CD4-positive, CD25-positive, alpha-beta regulatory T cell (primary cell): ENCODE data around the gene AK4. TPM values are rescaled to one million over a fixed set of nuclear protein-coding genes. Genes with fewer than 3 reads are reported as not detected.

Experiments used
- ATAC-seq, 2 donors: fragments of 150-1000 bp; cut with Tn5 transposase; one replicate each; pipeline ENCODE4 v1.10.0; 2021; ENCODE audit warnings: low read depth in 2 of 2, moderate number of reproducible peaks in 2 of 2, moderate library complexity in 1 of 2
- DNase-seq, 3 donors: peaks; one replicate each; pipeline versions ENCODE4 v3.0.0 to v3.0.0-alpha.2; 2012 to 2022; ENCODE audit warnings: mixed read lengths in 1 of 3
- H3K27ac ChIP-seq: one replicate; pipeline ENCODE4 v1.7.0; 2013; ENCODE audit warnings: mild to moderate bottlenecking, low read length; ENCODE audit not compliant: insufficient read depth, poor library complexity, severe bottlenecking
- H3K27me3 ChIP-seq: one replicate; pipeline ENCODE4 v1.7.0; 2013; ENCODE audit warnings: low read length; ENCODE audit not compliant: control insufficient read depth, insufficient read depth
- H3K36me3 ChIP-seq: one replicate; pipeline ENCODE4 v1.7.0; 2013; ENCODE audit warnings: mild to moderate bottlenecking, low read length, moderate library complexity; ENCODE audit not compliant: control insufficient read depth, insufficient read depth
- H3K4me1 ChIP-seq: 2 replicates; pipeline ENCODE4 v1.7.0; 2013; ENCODE audit warnings: mild to moderate bottlenecking, low read length; ENCODE audit not compliant: insufficient read depth, control insufficient read depth, poor library complexity, severe bottlenecking
- H3K4me3 ChIP-seq: one replicate; pipeline ENCODE4 v1.7.0; 2013; ENCODE audit warnings: low read depth, mild to moderate bottlenecking, low read length, moderate library complexity
- H3K9me3 ChIP-seq, 2 experiments: 1 replicate in 1 of 2; 2 replicates in 1 of 2; pipeline ENCODE4 v1.7.0; 2013; ENCODE audit warnings: low read length in 2 of 2, mild to moderate bottlenecking in 1 of 2, moderate library complexity in 1 of 2; ENCODE audit not compliant: control insufficient read depth in 2 of 2
- H3K27ac Mint-ChIP-seq, 3 donors: one replicate each; pipeline ENCODE4 v1.8.0; 2020 to 2022; ENCODE audit warnings: mild to moderate bottlenecking in 3 of 3, mixed read lengths in 3 of 3, moderate library complexity in 2 of 3
- H3K27me3 Mint-ChIP-seq: one replicate; pipeline ENCODE4 v1.8.0; 2022; ENCODE audit warnings: mild to moderate bottlenecking, mixed read lengths
- H3K36me3 Mint-ChIP-seq: one replicate; pipeline ENCODE4 v1.8.0; 2020; ENCODE audit warnings: mixed read lengths
- H3K4me1 Mint-ChIP-seq, 4 donors: one replicate each; pipeline ENCODE4 v1.8.0; 2020 to 2022; ENCODE audit warnings: mixed read lengths in 4 of 4, mild to moderate bottlenecking in 1 of 4
- H3K4me3 Mint-ChIP-seq, 4 donors: one replicate each; pipeline ENCODE4 v1.8.0; 2020 to 2022; ENCODE audit warnings: mild to moderate bottlenecking in 4 of 4, mixed read lengths in 4 of 4, moderate library complexity in 3 of 4
- H3K9me3 Mint-ChIP-seq, 7 donors: one replicate each; pipeline ENCODE4 v1.8.0; 2020 to 2022; ENCODE audit warnings: mixed read lengths in 7 of 7, mild to moderate bottlenecking in 3 of 7, moderate library complexity in 2 of 7
- polyA plus RNA-seq, 4 donors: library from polyadenylated mRNA; unstranded; fragments of 300-500 nt; fragmentation: Illumina TruSeq; gene quantifications; one replicate each; pipeline ENCODE4 v1.2.3, GENCODE V29; 2021
- total RNA-seq: library from RNA; stranded (reverse); gene quantifications from one replicate; pipeline ENCODE4 v1.2.3, GENCODE V29; 2022

Gene AK4
- total and polyA plus RNA-seq, 5 donors from 2014 or later: 0.08 to 0.56 (median 0.26) TPM; not detected in 1

DNA sequence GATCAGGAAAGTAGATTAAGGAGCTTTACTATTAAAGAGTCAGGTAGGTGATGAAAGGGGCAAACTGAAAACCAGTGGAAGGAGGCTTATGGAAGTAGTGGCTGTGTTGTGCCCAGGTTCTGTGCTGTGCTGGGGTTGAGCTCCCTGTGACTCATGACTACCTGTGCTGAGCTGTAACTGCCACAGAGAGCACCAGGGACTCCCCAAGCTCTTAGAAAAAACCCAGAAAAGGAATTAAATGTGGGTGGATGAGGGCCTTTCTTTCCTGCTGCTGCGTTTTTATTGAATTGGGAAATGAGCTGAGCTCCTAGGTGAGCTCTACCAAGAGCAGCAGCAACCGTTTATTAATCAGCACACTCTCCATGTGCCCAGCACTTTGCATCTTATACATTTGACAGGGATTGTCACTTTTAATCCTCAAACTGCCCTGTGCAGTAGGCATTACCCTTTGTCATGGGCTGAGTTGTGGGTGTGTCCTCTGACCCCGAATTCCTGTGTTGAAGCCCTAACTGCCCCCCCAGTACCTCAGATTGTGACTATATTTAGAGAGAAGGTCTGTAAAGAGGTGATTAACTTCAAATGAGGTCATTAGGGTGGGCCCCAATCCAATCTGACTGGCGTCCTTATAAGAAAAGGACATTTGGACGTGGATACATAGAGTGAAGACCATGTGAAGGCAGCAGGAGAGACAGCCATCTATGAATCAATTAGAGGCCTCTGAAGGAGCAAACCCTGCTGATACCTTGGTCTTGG is 65.4 kb downstream of the AK4 start:
- Mint-ChIP-seq H3K27me3 (peaks cover 10% of the 10 kb centered on the region), H3K4me1 (peaks cover 0 to 6% (median 2%) of the 10 kb centered on the region in 4 donors), H3K27ac (no peak overlapping the region), H3K36me3 (no peaks in the 10 kb centered on the region), H3K9me3 (peaks cover 0 to 2% (median 0%) of the 10 kb centered on the region in 7 donors), H3K4me3 (no peak overlapping the region)
- no peak for DNase-seq
- Histone ChIP-seq H3K27ac (no peak overlapping the region), H3K9me3 (no peaks in the 10 kb centered on the region), H3K27me3 (no peaks in the 10 kb centered on the region), H3K4me1 (no peaks in the 10 kb centered on the region), H3K36me3 (no peaks in the 10 kb centered on the region), H3K4me3 (no peak overlapping the region)
- no peak for ATAC-seq

DNA sequence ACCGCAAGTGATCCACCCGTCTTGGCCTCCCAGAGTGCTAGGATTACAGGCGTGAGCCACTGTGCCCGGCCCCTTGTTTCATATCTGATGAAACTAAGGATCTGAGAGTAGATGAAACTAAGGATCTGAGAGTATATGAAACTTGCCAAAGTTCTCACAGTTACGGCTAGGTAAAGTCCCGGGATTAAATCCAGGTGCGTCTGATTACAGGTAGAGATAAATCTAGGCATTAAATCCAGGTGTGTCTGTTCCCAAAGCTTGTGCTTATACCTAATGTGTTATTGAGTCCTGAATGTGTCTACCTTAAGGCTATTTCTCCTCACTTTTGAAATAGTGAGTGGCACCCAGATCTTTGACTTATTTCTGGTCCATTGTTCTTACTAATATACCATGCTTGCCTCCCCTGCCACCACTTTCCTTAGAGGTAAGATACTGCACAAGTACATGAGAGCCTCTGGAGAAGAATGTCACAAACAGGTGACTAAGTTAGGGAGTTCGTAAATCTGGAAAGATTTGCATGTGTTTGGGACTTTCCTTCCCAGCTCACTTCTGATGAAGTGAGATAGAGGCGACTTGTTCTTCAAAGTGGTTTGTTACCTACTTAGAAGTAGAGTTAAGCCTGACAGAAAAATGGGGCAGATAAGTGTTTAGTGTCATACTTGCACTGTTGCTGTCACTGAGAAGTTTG is 66.5 kb downstream of the AK4 start:
- DNase-seq: no peak
- ATAC-seq: no peak
- Mint-ChIP-seq H3K36me3 (no peaks in the 10 kb centered on the region), H3K4me1 (peaks cover 0 to 4% (median 2%) of the 10 kb centered on the region in 4 donors), H3K9me3 (peaks cover 0 to 2% (median 0%) of the 10 kb centered on the region in 7 donors), H3K27ac (no peak overlapping the region), H3K27me3 (peaks cover 10% of the 10 kb centered on the region), H3K4me3 (no peak overlapping the region)
- H3K36me3 ChIP-seq: no peaks in the 10 kb centered on the region
- H3K4me3 ChIP-seq: no peak overlapping the region
- no peaks in the 10 kb centered on the region for H3K27me3 ChIP-seq
- H3K27ac ChIP-seq: no peak overlapping the region
- H3K4me1 ChIP-seq: no peaks in the 10 kb centered on the region
- no peaks in the 10 kb centered on the region for H3K9me3 ChIP-seq

DNA sequence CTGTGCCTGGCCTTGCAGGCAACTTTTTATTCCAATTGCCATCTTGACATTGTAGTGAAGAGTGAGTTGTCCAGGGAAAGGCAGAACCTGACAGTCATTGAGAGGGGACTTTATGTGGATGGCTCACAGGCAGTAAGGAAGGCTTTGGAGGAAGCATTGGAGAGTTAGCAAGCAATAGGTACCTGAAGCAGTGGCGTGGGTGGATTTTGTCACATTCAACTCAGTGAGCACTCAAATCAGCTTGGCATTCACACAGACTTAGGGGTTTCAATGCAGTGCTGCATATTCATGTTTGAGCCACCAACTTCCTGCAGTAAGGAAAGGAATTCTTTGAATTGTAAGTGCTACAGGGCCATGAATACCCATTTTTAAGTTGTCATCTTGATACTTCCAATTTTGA is 69.0 kb downstream of the AK4 start:
- Mint-ChIP-seq H3K9me3 (peaks cover 0 to 2% (median 0%) of the 10 kb centered on the region in 7 donors), H3K27ac (peak overlapping the region in 1 of 3 donors; percentile 27), H3K4me1 (peaks cover 0 to 4% (median 2%) of the 10 kb centered on the region in 4 donors), H3K36me3 (no peaks in the 10 kb centered on the region), H3K4me3 (no peak overlapping the region), H3K27me3 (peaks cover 9% of the 10 kb centered on the region)
- no peak for ATAC-seq
- H3K4me3 ChIP-seq: no peak overlapping the region
- H3K36me3 ChIP-seq: no peaks in the 10 kb centered on the region
- H3K4me1 ChIP-seq: no peaks in the 10 kb centered on the region
- peaks cover 3% of the 10 kb centered on the region for H3K27me3 ChIP-seq
- no peak for DNase-seq
- no peak overlapping the region for H3K27ac ChIP-seq
- no peaks in the 10 kb centered on the region for H3K9me3 ChIP-seq

DNA sequence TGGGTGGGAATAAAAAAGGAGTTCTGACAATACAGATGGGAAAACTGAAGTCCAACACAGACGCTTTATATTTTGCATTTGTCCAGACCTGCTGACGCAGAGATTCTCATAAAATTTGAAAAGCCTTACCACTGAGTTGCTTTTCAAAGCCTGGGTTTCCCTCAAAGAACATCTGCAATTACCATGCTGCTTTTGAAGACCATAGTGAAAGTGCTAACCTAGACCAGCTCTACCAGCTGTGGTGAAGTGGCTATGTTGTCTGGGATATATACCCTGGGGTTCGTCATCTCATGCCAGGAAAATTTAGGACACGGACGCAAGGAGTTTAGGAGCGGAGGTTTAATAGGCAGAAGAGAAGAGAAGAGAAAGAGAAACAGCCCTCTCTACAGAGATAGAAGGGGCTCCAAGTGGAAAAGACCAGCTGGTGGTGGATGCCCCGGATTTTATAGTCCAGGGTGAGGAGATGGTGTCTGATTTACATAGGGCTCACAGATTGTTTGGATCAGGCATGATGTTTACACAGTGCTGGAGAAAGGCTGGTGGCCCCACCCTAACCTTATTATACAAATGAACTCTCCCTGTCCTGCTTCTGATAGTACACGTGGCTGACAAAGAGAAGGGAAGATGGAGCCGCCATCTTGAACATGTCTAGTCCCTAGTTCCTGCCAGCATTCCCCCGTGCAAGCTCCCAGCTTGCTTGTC is 73.8 kb downstream of the AK4 start:
- Mint-ChIP-seq H3K4me1 (no peaks in the 10 kb centered on the region), H3K9me3 (no peaks in the 10 kb centered on the region), H3K4me3 (no peak overlapping the region), H3K36me3 (no peaks in the 10 kb centered on the region), H3K27me3 (peaks cover 9% of the 10 kb centered on the region), H3K27ac (no peak overlapping the region)
- ATAC-seq (no peak), DNase-seq (no peak)
- Histone ChIP-seq H3K4me1 (no peaks in the 10 kb centered on the region), H3K27me3 (peaks cover 3% of the 10 kb centered on the region), H3K4me3 (no peak overlapping the region), H3K9me3 (no peaks in the 10 kb centered on the region), H3K27ac (no peak overlapping the region), H3K36me3 (no peaks in the 10 kb centered on the region)

DNA sequence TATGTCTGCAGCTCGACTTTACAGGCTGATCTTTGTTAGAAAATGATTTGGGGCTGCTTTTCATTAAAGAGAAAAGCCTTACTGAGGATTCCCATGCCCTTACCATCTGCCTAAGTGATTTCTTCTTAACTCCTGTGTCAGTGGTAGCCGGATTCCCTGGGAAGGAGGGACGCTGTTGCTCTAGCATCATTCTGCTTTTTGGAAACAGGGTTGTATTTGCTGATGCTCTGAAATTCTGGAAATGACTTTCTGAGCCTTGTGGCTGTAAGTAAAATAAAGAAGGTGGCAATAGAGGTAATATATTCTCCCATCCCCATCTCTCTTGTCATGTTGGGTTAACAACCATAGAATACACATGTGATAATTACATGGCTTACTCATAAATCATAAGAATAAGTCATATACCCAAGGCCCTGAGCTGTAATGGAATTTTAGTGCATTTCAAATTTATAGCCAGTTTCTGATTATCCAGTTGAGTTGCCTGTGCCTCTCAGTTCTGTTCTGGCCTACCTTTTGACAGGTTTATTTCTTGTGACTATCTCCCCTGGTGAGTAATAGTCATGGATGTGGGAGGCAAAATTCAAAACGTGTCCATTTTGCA is 74.4 kb downstream of the AK4 start:
- H3K36me3 Mint-ChIP-seq: no peaks in the 10 kb centered on the region
- H3K4me1 ChIP-seq: no peaks in the 10 kb centered on the region
- DNase-seq (no peak), ATAC-seq (no peak)
- peaks cover 9% of the 10 kb centered on the region for H3K27me3 Mint-ChIP-seq
- H3K36me3 ChIP-seq: no peaks in the 10 kb centered on the region
- no peak overlapping the region for H3K27ac ChIP-seq
- no peaks in the 10 kb centered on the region for H3K9me3 ChIP-seq
- H3K4me1 Mint-ChIP-seq: no peaks in the 10 kb centered on the region
- H3K4me3 Mint-ChIP-seq: no peak overlapping the region
- peaks cover 3% of the 10 kb centered on the region for H3K27me3 ChIP-seq
- H3K9me3 Mint-ChIP-seq: no peaks in the 10 kb centered on the region
- no peak overlapping the region for H3K4me3 ChIP-seq
- no peak overlapping the region for H3K27ac Mint-ChIP-seq

DNA sequence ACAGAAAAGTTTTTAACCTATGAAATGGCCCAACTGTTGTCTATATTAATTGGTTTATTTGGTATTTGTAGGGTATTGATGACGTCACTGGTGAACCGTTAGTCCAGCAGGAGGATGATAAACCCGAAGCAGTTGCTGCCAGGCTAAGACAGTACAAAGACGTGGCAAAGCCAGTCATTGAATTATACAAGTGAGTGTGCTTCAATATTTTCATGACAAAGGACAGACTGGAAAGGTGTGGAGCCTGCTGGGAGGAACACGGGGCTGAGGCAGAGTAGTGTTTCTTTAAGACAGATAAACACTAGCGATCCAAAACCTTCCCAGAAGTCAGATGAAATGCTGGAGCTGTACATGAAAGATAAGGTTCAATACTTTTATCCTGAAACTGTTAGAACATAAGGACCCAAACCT is 76.7 kb downstream of the AK4 start:
- H3K9me3 Mint-ChIP-seq: no peaks in the 10 kb centered on the region

DNA sequence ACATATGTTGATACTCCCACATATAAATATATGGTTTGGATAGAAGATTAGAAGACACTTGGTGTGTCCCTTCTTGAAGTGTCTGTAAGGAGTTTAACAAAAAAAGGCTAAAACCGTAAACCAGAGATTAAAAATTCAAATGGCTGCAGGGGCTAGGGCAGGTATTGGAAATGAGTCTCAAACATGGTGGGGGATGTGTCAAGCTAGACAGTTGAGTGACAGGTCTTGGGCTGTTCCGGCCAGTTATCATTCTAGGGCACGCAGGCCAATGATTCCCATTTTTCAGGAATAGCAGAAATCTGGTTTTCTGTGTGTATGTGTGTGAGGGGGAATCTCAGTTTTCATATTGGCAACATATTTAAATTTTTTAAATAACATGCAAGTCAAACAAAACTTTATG is 77.2 kb downstream of the AK4 start:
- DNase-seq: no peak

More for the DNA sequence above, 76.7 kb downstream of the AK4 start:
- H3K36me3 ChIP-seq: no peaks in the 10 kb centered on the region
- DNase-seq (no peak), ATAC-seq (no peak)
- H3K9me3 ChIP-seq: no peaks in the 10 kb centered on the region
- no peaks in the 10 kb centered on the region for H3K4me1 ChIP-seq
- no peaks in the 10 kb centered on the region for H3K4me1 Mint-ChIP-seq
- H3K36me3 Mint-ChIP-seq: no peaks in the 10 kb centered on the region
- no peak overlapping the region for H3K4me3 Mint-ChIP-seq
- peaks cover 9% of the 10 kb centered on the region for H3K27me3 Mint-ChIP-seq
- no peak overlapping the region for H3K27ac Mint-ChIP-seq
- no peak overlapping the region for H3K4me3 ChIP-seq
- H3K27me3 ChIP-seq: peaks cover 3% of the 10 kb centered on the region
- no peak overlapping the region for H3K27ac ChIP-seq

More for the DNA sequence above, 77.2 kb downstream of the AK4 start:
- Histone ChIP-seq H3K27ac (no peak overlapping the region), H3K27me3 (peaks cover 3% of the 10 kb centered on the region), H3K36me3 (no peaks in the 10 kb centered on the region), H3K4me1 (no peaks in the 10 kb centered on the region), H3K9me3 (no peaks in the 10 kb centered on the region), H3K4me3 (no peak overlapping the region)
- Mint-ChIP-seq H3K4me1 (no peaks in the 10 kb centered on the region), H3K4me3 (no peak overlapping the region), H3K36me3 (no peaks in the 10 kb centered on the region), H3K27me3 (peaks cover 9% of the 10 kb centered on the region), H3K27ac (no peak overlapping the region), H3K9me3 (no peaks in the 10 kb centered on the region)
- no peak for ATAC-seq
